ENCODE data around the gene GOPC.
A peak's percentile ranks its signal among the peaks of the same experiment; 100 is the strongest.

GOPC gene

DNA sequence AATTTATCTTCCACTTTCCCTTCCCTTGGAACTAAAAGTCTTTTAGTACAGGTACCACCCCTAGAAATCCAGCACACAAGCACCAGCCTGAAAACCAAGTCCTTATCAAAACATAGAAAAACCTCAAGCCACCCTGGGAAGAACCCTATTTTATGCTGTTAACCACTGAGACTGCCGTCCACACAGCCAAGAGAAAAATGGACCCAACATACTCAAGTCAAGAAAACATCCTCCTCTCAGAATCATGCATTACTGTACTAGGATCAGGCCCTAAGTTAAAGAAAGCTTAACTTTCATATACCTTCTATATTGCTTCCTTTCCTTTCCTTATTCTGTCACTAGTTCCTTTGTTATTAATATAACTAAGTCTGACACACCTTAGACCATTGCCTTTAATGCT, 16.9 kb upstream of the GOPC start:
- peak; percentile 17 for DNase-seq (ENCODE audit: low read depth)
- H3K4me3 ChIP-seq (ENCODE audit: low read depth, low read length), result no peak overlapping the region
- TF ChIP-seq, protein P1, sequence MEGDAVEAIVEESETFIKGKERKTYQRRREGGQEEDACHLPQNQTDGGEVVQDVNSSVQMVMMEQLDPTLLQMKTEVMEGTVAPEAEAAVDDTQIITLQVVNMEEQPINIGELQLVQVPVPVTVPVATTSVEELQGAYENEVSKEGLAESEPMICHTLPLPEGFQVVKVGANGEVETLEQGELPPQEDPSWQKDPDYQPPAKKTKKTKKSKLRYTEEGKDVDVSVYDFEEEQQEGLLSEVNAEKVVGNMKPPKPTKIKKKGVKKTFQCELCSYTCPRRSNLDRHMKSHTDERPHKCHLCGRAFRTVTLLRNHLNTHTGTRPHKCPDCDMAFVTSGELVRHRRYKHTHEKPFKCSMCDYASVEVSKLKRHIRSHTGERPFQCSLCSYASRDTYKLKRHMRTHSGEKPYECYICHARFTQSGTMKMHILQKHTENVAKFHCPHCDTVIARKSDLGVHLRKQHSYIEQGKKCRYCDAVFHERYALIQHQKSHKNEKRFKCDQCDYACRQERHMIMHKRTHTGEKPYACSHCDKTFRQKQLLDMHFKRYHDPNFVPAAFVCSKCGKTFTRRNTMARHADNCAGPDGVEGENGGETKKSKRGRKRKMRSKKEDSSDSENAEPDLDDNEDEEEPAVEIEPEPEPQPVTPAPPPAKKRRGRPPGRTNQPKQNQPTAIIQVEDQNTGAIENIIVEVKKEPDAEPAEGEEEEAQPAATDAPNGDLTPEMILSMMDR (IDR thresholded peaks at IDR 0.05; ENCODE audit: insufficient read depth, low read depth, low read length, missing control alignments), result no peak

DNA sequence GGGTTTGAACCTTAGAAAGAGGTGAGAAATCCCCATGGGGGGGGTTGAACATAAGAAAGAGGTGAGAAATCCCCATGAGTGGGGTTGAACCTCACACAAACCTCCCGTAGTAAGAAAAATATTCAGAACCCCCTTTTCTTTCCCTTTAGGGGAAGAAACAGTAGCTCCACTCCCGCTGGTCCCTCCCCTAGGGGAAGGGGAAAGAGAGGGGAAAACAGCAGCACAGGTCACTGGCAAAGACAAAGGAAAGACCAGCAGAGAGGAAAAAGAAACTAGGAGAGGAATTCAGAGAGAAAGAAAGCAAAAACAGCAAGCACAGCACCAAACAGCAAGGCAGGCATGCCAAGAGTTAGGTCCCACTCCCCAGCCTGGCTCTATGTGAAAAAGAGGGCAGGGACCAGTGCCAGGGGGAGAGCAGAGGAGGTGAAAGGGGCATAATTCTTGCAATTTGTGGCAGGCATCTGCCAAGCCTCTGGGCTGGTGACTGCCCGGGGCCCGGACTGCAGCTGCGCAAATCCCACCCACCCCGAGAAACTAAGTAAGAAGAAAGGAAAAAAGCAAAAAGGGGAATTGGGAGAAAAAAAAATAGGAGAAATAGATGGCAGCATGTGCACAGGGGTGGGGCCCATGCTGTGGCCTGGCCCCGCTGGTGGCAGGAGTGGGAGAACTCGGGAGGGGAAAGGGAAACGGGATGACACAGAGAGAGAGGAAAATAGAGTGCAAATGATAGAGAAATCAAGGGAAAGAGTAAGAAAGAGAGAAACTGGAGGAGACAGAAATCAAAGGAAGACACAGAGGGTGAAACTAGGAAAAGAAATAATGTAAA, 15.1 kb upstream of the GOPC start:
- TF ChIP-seq, protein P1 (IDR thresholded peaks at IDR 0.05; ENCODE audit: insufficient read depth, low read depth, low read length, missing control alignments), result no peak
- no peak for DNase-seq (ENCODE audit: low read depth)
- no peak overlapping the region for H3K4me3 ChIP-seq (ENCODE audit: low read depth, low read length)

DNA sequence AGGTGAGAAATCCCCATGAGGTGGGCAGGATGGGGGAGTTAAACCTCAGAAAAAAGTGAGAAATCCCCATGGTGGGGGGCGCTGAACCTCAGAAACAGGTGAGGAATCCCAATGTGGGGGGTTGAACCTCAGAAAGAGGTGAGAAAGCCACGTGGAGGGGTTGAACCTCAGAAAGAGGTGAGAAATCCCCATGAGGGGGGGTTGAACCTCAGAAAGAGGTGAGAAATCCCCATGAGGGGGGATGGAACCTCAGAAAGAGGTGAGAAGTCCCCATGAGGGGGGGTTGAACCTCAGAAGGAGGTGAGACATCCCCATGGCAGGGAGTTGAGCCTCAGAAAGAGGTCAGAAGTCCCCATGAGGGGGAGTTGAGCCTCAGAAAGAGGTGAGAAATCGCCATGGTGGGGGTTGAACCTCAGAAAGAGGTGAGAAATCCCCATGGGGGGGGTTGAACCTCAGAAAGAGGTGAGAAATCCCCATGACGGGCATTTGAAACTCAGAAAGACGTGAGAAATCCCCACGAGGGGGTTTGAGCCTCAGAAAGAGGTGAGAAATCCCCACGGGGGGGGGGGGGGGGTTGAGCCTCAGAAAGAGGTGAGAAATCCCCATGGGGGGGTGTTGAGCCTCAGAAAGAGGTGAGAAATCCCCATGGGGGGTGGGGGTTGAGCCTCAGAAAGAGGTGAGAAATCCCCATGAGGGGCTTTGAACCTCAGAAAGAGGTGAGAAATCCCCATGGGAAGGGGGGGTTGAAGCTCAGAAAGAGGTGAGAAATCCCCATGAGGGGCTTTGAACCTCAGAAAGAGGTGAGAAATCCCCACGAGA, 14.3 kb upstream of the GOPC start:
- DNase-seq (ENCODE audit: low read depth), result peak; percentile 65
- TF ChIP-seq, protein P1 (IDR thresholded peaks at IDR 0.05; ENCODE audit: insufficient read depth, low read depth, low read length, missing control alignments), result no peak
- H3K4me3 ChIP-seq (ENCODE audit: low read depth, low read length), result no peak overlapping the region

DNA sequence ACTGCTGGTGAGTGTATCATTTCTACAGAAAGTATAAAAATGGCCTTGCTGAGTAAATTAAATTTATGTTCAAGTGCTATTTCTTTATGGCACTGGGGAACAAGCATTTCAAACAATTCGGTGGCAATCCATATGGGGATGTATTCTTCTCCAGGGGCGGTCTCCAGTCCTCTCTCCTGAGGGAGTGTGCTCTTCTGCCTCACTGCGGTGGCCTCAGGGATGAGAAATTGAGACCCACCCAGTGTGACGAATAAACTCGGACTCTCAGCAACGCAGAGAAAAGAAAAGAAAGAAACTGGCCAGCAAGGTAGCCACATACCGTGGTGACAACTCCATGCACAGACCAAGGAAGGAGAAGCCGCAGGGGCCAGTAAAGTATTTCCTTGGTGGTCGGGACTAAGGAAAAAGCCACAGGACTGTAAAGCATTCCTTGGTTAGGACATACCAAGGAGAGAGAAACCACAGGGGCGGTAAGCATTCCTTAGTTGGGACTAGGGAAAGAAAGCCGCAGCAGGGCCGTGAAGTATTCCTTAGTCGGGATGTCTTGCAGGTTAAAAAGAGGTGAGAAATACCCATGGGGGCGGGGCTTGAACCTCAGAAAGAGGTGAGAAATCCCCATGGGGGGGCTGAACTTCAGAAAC, 13.6 kb upstream of the GOPC start:
- DNase-seq (ENCODE audit: low read depth), result no peak
- no peak overlapping the region for H3K4me3 ChIP-seq (ENCODE audit: low read depth, low read length)
- TF ChIP-seq, protein P1 (IDR thresholded peaks at IDR 0.05; ENCODE audit: insufficient read depth, low read depth, low read length, missing control alignments), result no peak

DNA sequence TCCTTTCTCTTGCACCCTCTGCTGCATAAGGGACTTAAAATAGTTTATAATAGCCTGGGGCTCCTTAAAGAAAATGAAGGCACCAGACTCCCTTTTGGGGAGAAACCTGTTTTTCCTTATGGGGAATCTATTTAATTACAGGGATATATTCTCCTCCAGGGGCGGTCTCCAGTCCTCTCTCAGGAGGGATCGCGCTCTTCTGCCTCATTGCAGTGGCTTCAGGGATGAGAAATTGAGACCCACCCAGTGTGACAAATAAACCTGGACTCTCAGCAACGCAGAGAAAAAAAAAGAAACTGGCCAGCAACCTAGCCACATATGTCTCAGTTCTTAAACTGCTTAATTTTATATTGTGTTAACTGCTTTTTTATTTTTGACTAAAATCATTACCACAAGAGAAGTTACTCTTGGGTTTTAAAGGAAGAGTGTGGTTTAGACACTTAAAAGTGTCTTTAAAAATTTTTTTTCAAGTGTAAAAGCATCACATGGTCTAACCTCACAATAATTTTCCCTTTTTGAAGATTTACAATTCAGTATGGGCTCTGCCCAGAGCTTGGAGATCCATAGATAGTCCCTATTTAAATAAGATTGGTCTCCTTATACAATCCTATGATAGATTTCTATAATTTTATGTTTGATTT, 11.7 kb upstream of the GOPC start:
- DNase-seq (ENCODE audit: low read depth), result no peak
- TF ChIP-seq, protein P1 (IDR thresholded peaks at IDR 0.05; ENCODE audit: insufficient read depth, low read depth, low read length, missing control alignments), result no peak
- H3K4me3 ChIP-seq (ENCODE audit: low read depth, low read length), result no peak overlapping the region

DNA sequence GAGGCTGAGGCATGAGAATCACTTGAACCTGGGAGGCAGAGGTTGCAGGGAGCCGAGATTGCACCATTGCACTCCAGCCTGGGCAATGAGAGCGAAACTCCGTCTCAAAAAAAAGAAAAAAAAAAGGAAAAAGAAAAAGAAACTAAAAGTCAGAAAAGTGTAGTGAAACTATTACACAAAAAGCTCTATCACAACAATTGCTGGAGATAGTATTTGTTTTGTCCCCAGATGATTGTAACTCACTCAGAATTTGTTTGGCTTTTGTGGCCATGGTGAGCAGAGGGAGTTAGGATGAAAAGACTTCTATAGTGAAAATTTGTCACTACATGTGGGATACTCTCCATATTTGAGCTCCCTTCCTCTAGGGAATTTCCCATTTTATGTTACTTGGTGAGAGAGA, 5.2 kb upstream of the GOPC start:
- TF ChIP-seq, protein P1 (IDR thresholded peaks at IDR 0.05; ENCODE audit: insufficient read depth, low read depth, low read length, missing control alignments), result no peak
- no peak overlapping the region for H3K4me3 ChIP-seq (ENCODE audit: low read depth, low read length)
- peak; percentile 23 for DNase-seq (ENCODE audit: low read depth)
